ENCODE measurements around the gene TMEM107.

Gene TMEM107

GRCh38 chr17:8151641-8152111 is 24.5 kb downstream of the TMEM107 start:
- in situ Hi-C loops (cut with MboI; ENCODE audit: low sequenced_read_pairs): no loop called here

GRCh38 chr17:8151120-8151640 is 25.0 kb downstream of the TMEM107 start:
- in situ Hi-C loops (cut with MboI; ENCODE audit: low sequenced_read_pairs): no loop called here

GRCh38 chr17:8150194-8151119 is 25.7 kb downstream of the TMEM107 start:
- in situ Hi-C loops (cut with MboI; ENCODE audit: low sequenced_read_pairs): no loop called here

- in situ Hi-C loops (cut with MboI; ENCODE audit: low sequenced_read_pairs): no loop called here
Observed at GRCh38 chr17:8149419-8150193, 26.6 kb downstream of the TMEM107 start.

- in situ Hi-C loops (cut with MboI; ENCODE audit: low sequenced_read_pairs): no loop called here
Observed at GRCh38 chr17:8148560-8148959, 27.6 kb downstream of the TMEM107 start.

- in situ Hi-C loops (cut with MboI; ENCODE audit: low sequenced_read_pairs): no loop called here
Observed at GRCh38 chr17:8147805-8148404, 28.3 kb downstream of the TMEM107 start.

- in situ Hi-C loops (cut with MboI; ENCODE audit: low sequenced_read_pairs): no loop called here
Observed at GRCh38 chr17:8147141-8147804, 28.9 kb downstream of the TMEM107 start.

GRCh38 chr17:8146381-8147140 is 29.6 kb downstream of the TMEM107 start:
- in situ Hi-C loops (cut with MboI; ENCODE audit: low sequenced_read_pairs): no loop called here

GRCh38 chr17:8145811-8146210 is 30.4 kb downstream of the TMEM107 start:
- in situ Hi-C loops (cut with MboI; ENCODE audit: low sequenced_read_pairs): no loop called here

GRCh38 chr17:8144401-8145231 is 31.6 kb downstream of the TMEM107 start:
- in situ Hi-C loops (cut with MboI; ENCODE audit: low sequenced_read_pairs): no loop called here

GRCh38 chr17:8143581-8144400 is 32.4 kb downstream of the TMEM107 start:
- in situ Hi-C loops (cut with MboI; ENCODE audit: low sequenced_read_pairs): no loop called here

- in situ Hi-C loops (cut with MboI; ENCODE audit: low sequenced_read_pairs): no loop called here
Observed at GRCh38 chr17:8142887-8143580, 33.1 kb downstream of the TMEM107 start.

GRCh38 chr17:8142158-8142886 is 33.9 kb downstream of the TMEM107 start:
- in situ Hi-C loops (cut with MboI; ENCODE audit: low sequenced_read_pairs): no loop called here

- in situ Hi-C loops (cut with MboI; ENCODE audit: low sequenced_read_pairs): no loop called here
Observed at GRCh38 chr17:8141741-8142140, 34.4 kb downstream of the TMEM107 start.

GRCh38 chr17:8141045-8141444 is 35.1 kb downstream of the TMEM107 start:
- in situ Hi-C loops (cut with MboI; ENCODE audit: low sequenced_read_pairs): no loop called here

GRCh38 chr17:8140065-8141029 is 35.8 kb downstream of the TMEM107 start:
- in situ Hi-C loops (cut with MboI; ENCODE audit: low sequenced_read_pairs): no loop called here

All from HL-60/S4 (cell line).